ENCODE measurements around the gene CPN2.

Gene CPN2

DNA sequence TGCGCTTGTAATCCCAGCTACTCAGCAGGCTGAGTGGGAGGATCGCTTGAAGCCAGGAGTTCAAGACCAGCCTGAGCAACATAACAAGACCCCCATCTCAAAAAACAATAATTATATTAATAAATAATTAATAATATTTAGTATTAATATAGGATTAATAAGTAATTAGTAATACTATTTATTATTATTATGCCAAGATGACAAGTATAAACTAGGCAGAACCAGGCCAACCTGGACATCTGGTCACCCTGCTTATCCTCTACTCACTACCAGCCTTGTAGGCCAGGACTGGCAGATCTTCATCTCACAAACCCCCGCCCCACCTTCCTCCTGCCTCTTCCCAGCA is 429 bp downstream of the CPN2 start:
- DNase-seq: no peak

- no peak for DNase-seq
Observed at GRCh38 chr3:194348354-194348753, 2.8 kb downstream of the CPN2 start.

DNA sequence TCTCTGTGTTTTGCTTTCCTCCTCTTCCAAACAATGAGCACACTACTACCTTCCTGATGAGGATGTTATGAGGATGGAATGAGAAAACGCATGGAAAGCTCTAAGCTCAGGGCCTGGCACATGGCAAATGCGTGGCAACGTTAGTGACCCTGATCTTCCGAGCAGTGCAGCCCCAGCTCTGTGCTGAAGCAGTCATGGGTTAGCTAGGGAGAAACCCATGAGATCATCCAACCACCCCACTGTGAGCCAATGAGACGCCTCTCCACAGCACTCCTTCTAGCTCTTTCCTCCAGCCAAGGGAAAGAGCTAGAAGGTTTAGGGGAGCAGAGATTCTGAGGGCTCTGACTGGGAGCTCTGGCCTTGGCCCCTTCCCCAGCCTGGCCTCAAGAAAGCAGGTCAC is 4.5 kb downstream of the CPN2 start:
- DNase-seq: no peak

DNA sequence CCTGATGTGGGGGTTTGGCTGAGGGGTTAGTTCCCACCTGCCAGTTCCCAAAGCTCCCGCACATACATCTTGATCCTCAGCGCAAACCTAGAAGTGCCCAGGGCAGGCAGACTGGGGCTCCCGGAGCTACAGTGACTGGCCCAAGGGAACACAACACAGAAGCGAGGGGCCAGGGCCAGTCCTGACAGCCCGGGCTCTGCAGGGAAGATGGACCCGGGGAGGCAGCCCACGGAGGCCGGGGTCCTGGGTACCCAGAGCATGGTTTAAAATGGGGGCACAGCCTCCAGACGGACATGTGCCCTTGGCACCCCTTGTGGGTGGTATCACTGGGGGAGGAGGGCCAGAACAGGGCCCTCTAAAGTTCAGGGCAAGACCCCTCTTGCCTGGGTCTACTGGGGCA is 5.1 kb downstream of the CPN2 start:
- DNase-seq: no peak

DNA sequence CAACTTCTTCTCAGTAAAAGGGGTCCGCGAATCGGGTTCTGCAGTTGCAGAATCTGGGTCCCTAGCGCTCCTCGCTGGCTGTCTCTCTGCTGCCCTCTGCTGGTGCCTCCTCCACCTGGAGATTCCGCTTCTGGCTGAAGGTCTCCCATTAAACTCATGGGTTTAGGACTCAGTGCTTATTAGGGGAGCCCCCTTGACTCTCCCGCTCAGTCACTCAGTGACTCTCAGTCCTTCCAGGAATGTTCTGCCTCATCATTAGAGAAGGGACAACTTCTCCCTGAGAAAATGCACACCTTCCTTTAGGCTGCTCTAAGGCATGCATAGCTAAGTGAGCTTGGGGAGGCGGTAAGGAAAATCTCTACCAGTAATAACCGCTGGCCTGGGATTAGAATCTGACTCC is 7.1 kb downstream of the CPN2 start:
- DNase-seq: peak; percentile 67

- no peak for DNase-seq
Observed at GRCh38 chr3:194343561-194343893, 7.6 kb downstream of the CPN2 start.

- no peak for DNase-seq
Observed at GRCh38 chr3:194342861-194343560, 8.1 kb downstream of the CPN2 start.

- DNase-seq: no peak
Observed at GRCh38 chr3:194340757-194341400, 10.2 kb downstream of the CPN2 start.

GRCh38 chr3:194339840-194340239 is 11.3 kb downstream of the CPN2 start:
- DNase-seq: no peak

DNA sequence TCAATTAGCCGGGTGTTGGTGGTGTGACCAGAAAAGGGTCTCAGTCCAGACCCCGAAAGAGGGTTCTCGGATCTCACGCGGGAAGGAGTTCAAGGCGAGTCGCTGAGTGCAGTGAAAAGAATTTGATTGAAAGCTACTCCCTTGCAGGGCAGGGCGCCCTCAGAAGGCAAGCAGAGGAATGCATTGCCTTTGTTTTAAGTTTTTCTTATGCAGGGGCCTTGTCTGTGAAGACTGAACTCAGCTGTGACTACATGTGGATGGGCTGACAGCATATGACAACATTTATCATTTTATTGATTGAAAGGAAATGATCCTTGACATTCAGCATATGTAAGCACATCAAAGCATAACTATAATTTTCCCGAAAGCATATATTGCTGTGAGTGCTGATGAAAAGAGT is 11.8 kb downstream of the CPN2 start:
- DNase-seq: no peak

DNA sequence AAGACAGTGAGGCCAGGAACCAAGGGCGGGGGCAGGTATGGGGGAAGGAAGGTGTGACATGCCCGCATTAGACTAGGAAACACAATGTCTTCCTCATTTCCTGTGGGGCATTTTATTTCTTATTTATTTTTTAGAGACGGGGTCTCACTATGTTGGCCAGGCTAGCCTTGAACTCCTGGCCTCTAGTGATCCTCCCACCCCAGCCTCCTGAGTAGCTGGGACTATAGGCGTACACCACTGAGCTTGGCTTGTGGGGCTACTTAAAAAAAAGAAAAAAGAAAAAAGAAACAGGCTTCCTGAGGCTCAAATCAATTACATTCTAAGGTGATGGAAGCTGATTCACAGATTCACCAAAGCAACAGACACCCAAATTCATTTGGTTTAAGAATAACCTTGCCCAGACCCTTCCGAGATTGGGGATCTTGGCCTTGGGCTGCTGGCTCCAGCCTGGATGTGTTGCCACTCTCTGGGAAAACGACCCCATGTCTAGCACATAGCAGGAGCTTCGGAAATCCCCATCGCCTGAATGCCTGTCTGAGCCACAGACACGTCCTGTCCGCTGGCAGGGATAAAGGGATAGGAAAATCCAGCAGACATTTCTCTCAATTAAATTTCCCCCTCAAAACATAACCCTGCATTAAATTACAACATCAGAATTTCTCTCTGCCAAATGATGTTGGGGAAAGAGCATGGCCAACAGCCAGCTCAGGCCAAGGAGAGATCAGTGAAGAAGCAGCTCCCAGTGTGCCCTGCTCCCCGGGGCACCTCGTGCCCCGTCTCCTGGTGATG is 13.0 kb downstream of the CPN2 start:
- no peak for DNase-seq

- no peak for DNase-seq
Observed at GRCh38 chr3:194336601-194337355, 14.3 kb downstream of the CPN2 start.

DNA sequence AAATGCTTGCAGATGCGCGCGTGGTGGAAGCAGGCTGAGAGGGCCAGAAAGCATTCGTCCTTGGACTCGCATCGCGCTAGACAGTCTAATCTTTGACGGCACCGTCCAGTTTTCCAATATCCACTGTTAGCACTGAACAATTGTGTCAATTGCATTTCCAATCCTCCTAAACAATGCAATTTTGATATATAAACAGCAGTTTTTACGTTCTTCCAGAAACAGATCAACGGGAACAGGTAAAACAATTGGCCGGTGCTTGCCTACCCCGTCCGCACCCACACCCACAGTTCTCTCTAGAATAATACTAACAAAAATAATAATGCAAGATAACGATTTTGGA is 17.2 kb downstream of the CPN2 start:
- no peak for DNase-seq

- DNase-seq: peak; percentile 88
Observed at GRCh38 chr3:194333212-194333980, 17.7 kb downstream of the CPN2 start.

DNA sequence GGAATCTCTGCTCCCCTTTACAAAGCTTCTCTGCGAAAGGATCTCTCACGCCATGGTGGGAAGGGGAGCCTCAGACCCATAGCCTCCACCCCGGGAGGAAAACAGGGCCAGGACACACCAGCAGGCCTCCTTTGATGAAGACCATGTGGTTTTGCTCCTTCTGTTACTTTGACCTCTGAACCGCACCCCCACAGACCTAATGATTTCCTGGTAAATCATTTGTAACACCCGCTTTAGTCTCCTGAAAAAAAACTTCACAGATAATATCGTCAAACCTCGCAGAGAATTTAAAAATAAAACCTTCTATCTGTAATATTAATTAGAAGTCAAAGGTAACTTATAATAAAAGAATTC is 18.3 kb downstream of the CPN2 start:
- no peak for DNase-seq

DNA sequence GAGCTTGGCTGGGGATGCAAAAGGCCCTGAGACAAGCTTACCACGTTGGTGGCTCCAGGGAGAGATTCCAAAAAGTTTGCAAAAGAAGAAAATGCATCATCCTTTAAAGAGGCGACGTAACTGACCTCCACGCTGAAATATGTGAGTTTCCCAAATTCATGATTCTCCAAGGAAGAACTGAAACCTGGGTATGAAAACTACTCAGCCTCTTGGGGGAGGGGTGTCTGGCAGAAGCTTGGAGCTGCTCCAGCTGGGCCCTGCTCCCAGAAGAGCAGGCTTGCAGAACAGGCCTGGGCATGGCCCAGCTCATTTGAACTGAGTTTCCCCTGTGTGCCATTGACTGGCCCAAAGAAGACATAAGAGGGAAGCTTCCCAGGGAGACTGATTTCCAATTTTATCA is 20.5 kb downstream of the CPN2 start:
- DNase-seq: no peak

- DNase-seq: no peak
Observed at GRCh38 chr3:194330160-194330559, 21.0 kb downstream of the CPN2 start.

DNA sequence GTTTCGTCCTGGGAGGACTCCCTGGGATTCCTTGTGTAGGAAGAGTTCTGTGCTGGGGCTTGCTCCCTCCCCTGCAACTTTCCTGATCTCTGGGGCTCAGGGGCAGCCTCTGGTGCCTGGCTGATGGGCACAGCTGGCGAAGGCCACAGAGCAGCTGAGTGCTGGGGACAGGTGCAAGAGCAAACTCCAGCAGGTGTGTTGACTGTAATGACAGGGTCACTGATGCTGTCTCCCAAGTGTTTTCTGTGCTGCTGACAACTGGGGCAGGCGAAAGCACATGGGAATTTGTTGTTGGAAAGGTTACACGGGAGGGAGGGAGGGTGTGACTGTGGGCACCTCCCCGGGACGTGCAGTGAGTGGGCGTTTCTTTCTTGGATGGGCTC is 21.6 kb downstream of the CPN2 start:
- no peak for DNase-seq

- no peak for DNase-seq
Observed at GRCh38 chr3:194328942-194329582, 22.1 kb downstream of the CPN2 start.

- no peak for DNase-seq
Observed at GRCh38 chr3:194328053-194328657, 23.0 kb downstream of the CPN2 start.

- peak; percentile 15 for DNase-seq
Observed at GRCh38 chr3:194327218-194328052, 23.7 kb downstream of the CPN2 start.

DNA sequence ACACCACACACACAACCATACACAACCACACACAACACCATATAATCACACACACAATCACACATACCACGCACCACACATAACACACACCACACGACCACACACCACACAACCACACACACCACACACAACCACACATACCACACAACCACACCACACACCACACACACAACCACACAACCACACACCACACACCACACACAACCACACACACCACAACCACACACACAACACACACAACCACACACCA is 24.2 kb downstream of the CPN2 start:
- no peak for DNase-seq

All from CD4-positive, alpha-beta T cell treated with Interleukin-10 for 1 hour (primary cell).